Esophagus squamous epithelium (tissue), 4 donors: ENCODE results near the gene CGB1.

Source experiments
- CTCF ChIP-seq, 6 experiments: fragments of 450-650 bp in 4 of 6; fragments of 200-600 bp in 2 of 6; sonication (generic) in 2 of 6; IDR thresholded peaks; one replicate each; pipeline ENCODE4 v1.5.1; 2016 to 2019; ENCODE audit warnings: antibody characterized with exemption in 6 of 6, mild to moderate bottlenecking in 4 of 6, moderate library complexity in 4 of 6
- POLR2A ChIP-seq, 4 donors: fragments of 450-650 bp; IDR thresholded peaks; one replicate each; pipeline ENCODE4 v1.6.1; 2017; ENCODE audit warnings: antibody characterized with exemption in 4 of 4, mild to moderate bottlenecking in 4 of 4, moderate library complexity in 3 of 4

- TF ChIP-seq CTCF (IDR thresholded peaks at IDR 0.05) (no peak), POLR2A (IDR thresholded peaks at IDR 0.05) (no peak)
Measured at GRCh38 chr19:49065905-49066512, 29.3 kb upstream of the CGB1 start.
